Subcutaneous abdominal adipose tissue (tissue), 5 donors: ENCODE measurements around the gene RGS4.

Experiments used
- H3K27ac ChIP-seq: one replicate; pipeline ENCODE4 v1.7.0; 2013; ENCODE audit warnings: low read depth, mild to moderate bottlenecking, inconsistent platforms, low read length, moderate library complexity
- H3K27me3 ChIP-seq, 5 donors: one replicate each; pipeline ENCODE4 v1.7.0; 2013; ENCODE audit warnings: low read length in 5 of 5, inconsistent platforms in 1 of 5; ENCODE audit not compliant: control insufficient read depth in 5 of 5, insufficient read depth in 4 of 5
- H3K36me3 ChIP-seq, 5 donors: one replicate each; pipeline ENCODE4 v1.7.0; 2013; ENCODE audit warnings: low read length in 5 of 5; ENCODE audit not compliant: control insufficient read depth in 5 of 5, insufficient read depth in 5 of 5
- H3K4me1 ChIP-seq, 5 donors: one replicate each; pipeline ENCODE4 v1.7.0; 2013; ENCODE audit warnings: low read length in 5 of 5, mild to moderate bottlenecking in 3 of 5, moderate library complexity in 1 of 5; ENCODE audit not compliant: control insufficient read depth in 5 of 5, insufficient read depth in 5 of 5
- H3K4me3 ChIP-seq, 5 donors: one replicate each; pipeline ENCODE4 v1.7.0; 2013; ENCODE audit warnings: low read length in 5 of 5, low read depth in 1 of 5
- H3K9ac ChIP-seq, 5 donors: one replicate each; pipeline ENCODE4 v1.7.0; 2013; ENCODE audit warnings: low read length in 5 of 5, mild to moderate bottlenecking in 4 of 5, moderate library complexity in 3 of 5
- H3K9me3 ChIP-seq, 5 donors: one replicate each; pipeline ENCODE4 v1.7.0; 2013; ENCODE audit warnings: low read length in 5 of 5; ENCODE audit not compliant: control insufficient read depth in 5 of 5
- donor health status: healthy.
- donor health status: healthy.
- donor health status: healthy.
- donor health status: healthy.
- donor health status: healthy.

The RGS4 gene

DNA sequence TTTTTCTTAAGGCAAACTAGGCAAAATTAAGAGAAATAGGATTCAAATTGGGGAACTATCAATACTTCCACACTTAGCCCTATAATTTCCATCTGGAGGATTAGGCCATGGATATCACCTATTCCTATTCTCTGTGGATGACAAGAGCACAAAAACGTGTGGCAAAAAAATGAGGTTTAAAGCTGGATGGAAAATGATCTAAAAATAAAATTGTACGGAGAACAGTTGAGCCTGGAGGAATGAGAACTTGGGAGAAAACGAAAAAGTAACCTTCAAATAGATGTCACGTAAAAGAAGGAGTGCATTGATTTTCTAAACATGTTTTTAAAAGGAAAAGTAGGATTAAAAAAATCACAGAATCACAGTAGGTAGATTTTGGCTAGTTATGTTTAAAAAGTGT is 55.7 kb downstream of the RGS4 start:
- H3K4me3 ChIP-seq: no peak overlapping the region
- no peak overlapping the region for H3K27ac ChIP-seq
- no peaks in the 10 kb centered on the region for H3K9me3 ChIP-seq
- no peaks in the 10 kb centered on the region for H3K27me3 ChIP-seq
- no peaks in the 10 kb centered on the region for H3K4me1 ChIP-seq
- H3K9ac ChIP-seq: no peak overlapping the region
- H3K36me3 ChIP-seq: peaks cover 0 to 3% (median 0%) of the 10 kb centered on the region in 5 donors
